Tibial nerve (tissue), 4 donors: ENCODE measurements around the gene NINJ2.

Source experiments
- EP300 ChIP-seq, 2 donors: sonication (generic); formaldehyde crosslinking; IDR thresholded peaks; one replicate each; pipeline ENCODE4 v1.6.1; 2017; ENCODE audit warnings: antibody characterized with exemption in 2 of 2, mild to moderate bottlenecking in 1 of 2
- POLR2A ChIP-seq, 2 donors: fragments of 450-650 bp; IDR thresholded peaks; one replicate each; pipeline ENCODE4 v1.6.1; 2017; ENCODE audit warnings: antibody characterized with exemption in 2 of 2, mild to moderate bottlenecking in 2 of 2, moderate library complexity in 2 of 2
- TF ChIP-seq, protein P1 (sequence below), 5 experiments: fragments of 200-600 bp in 3 of 5; fragments of 450-650 bp in 2 of 5; sonication (generic) in 3 of 5; IDR thresholded peaks; one replicate each; pipeline ENCODE4 v1.5.1; 2016 to 2019; ENCODE audit warnings: antibody characterized with exemption in 5 of 5, mild to moderate bottlenecking in 3 of 5, moderate library complexity in 2 of 5

DNA sequence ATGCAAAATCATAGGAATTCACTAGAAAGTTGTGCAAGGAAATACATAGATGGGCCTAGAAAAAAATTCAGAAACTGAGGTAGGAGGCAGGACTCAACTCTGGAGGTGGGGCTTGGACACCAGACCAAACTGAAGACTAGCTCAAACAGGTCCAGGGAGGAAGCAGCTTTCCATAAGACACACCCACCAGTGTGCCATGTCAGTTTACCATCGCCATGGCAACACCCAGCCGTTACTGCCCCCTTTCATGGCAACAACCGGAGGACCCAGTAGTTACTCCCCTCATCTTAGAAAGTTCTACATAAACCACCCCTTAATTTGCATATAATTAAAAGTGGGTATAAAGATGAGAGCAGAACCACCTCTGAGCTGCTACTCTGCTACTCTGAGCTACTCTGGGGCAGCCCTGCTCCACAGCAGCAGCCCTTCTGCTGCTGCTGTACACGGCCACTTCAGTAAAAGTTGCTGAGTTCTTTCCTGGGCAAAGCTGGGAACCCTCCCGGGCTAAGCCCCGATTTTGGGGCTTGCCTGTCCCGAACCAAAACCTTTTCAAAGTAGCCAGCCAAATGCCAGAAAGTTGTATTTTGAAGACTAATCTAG is 30.8 kb upstream of the NINJ2 start:
- TF ChIP-seq, protein P1, sequence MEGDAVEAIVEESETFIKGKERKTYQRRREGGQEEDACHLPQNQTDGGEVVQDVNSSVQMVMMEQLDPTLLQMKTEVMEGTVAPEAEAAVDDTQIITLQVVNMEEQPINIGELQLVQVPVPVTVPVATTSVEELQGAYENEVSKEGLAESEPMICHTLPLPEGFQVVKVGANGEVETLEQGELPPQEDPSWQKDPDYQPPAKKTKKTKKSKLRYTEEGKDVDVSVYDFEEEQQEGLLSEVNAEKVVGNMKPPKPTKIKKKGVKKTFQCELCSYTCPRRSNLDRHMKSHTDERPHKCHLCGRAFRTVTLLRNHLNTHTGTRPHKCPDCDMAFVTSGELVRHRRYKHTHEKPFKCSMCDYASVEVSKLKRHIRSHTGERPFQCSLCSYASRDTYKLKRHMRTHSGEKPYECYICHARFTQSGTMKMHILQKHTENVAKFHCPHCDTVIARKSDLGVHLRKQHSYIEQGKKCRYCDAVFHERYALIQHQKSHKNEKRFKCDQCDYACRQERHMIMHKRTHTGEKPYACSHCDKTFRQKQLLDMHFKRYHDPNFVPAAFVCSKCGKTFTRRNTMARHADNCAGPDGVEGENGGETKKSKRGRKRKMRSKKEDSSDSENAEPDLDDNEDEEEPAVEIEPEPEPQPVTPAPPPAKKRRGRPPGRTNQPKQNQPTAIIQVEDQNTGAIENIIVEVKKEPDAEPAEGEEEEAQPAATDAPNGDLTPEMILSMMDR (IDR thresholded peaks at IDR 0.05) = no peak
- TF ChIP-seq POLR2A (IDR thresholded peaks at IDR 0.05) (no peak), EP300 (IDR thresholded peaks at IDR 0.05) (no peak)
